H1 (cell line): Measurements from ENCODE around the gene NEUROG1. TPM values are rescaled to one million over a fixed set of nuclear protein-coding genes. Genes with fewer than 3 reads are reported as not detected.

Experiments used
- CTCF ChIA-PET: fragments of 300-600 bp; sonication (Branson Sonifier 250); formaldehyde crosslinking; loops from one replicate; lab custom pipeline; 2021; ENCODE audit not compliant: partially characterized antibody; lab: Charles Lee
- POLR2A ChIA-PET: fragments of 300-600 bp; sonication (Branson Sonifier 250); formaldehyde crosslinking; loops from one replicate; lab custom pipeline; 2021; ENCODE audit warnings: inconsistent platforms; ENCODE audit not compliant: partially characterized antibody; lab: Charles Lee
- DNase-seq, 2 experiments: peaks; one replicate each; pipeline versions ENCODE4 v3.0.0 to v3.0.0-alpha.2; 2010 to 2022; ENCODE audit warnings: low spot score in 2 of 2, low read depth in 1 of 2, mixed read lengths in 1 of 2
- FAIRE-seq: peaks from 2 replicates; lab custom pipeline; 2011; peaks lifted over from hg19 to GRCh38; lab: Jason Lieb, UNC
- H2AFZ ChIP-seq: 2 replicates; pipeline ENCODE4 v1.8.1; 2012; ENCODE audit warnings: low read length, inconsistent platforms
- H2AK5ac ChIP-seq: 2 replicates; pipeline ENCODE4 v1.6.1; 2013; ENCODE audit warnings: low read depth, low read length
- H2BK120ac ChIP-seq: replicated peaks from 2 replicates; pipeline ENCODE3; 2013; ENCODE audit warnings: low read depth, low read length, inconsistent platforms
- H2BK12ac ChIP-seq: 2 replicates; pipeline ENCODE4 v1.6.1; 2013; ENCODE audit warnings: low read depth, low read length
- H2BK15ac ChIP-seq: 2 replicates; pipeline ENCODE4 v1.6.1; 2013; ENCODE audit warnings: low read length
- H2BK20ac ChIP-seq: 2 replicates; pipeline ENCODE4 v1.6.1; 2013; ENCODE audit warnings: low read length
- H2BK5ac ChIP-seq: 2 replicates; pipeline ENCODE4 v1.6.1; 2013; ENCODE audit warnings: low read depth, low read length
- H3K14ac ChIP-seq: 2 replicates; pipeline ENCODE4 v1.6.1; 2013; ENCODE audit warnings: inconsistent platforms; ENCODE audit not compliant: insufficient read length
- H3K18ac ChIP-seq: 2 replicates; pipeline ENCODE4 v1.6.1; 2013; ENCODE audit warnings: low read length; ENCODE audit errors: extremely low read depth
- H3K23ac ChIP-seq: 2 replicates; pipeline ENCODE4 v1.6.1; 2013; ENCODE audit warnings: inconsistent platforms; ENCODE audit not compliant: insufficient read length
- H3K23me2 ChIP-seq: 2 replicates; pipeline ENCODE4 v1.6.1; 2013; ENCODE audit warnings: low read depth, low read length
- H3K27ac ChIP-seq: 2 replicates; pipeline ENCODE4 v1.6.1; 2011; ENCODE audit warnings: low read depth, low read length, inconsistent platforms
- H3K27me3 ChIP-seq, 4 experiments: replicated peaks in 1 of 4; 1 replicate in 1 of 4; 2 replicates in 3 of 4; pipeline versions ENCODE4 v1.6.1 to v1.8.1; 2011 to 2013; ENCODE audit warnings: low read length in 3 of 4, mild to moderate bottlenecking in 3 of 4, inconsistent platforms in 2 of 4, mixed read lengths in 2 of 4, moderate library complexity in 1 of 4; ENCODE audit not compliant: control insufficient read depth in 3 of 4, insufficient read depth in 3 of 4; ENCODE audit errors: extremely low read depth in 1 of 4
- H3K36me3 ChIP-seq, 4 experiments: 2 replicates each; pipeline versions ENCODE4 v1.6.1 to v1.8.1; 2011 to 2013; ENCODE audit warnings: mild to moderate bottlenecking in 4 of 4, low read length in 3 of 4, moderate library complexity in 2 of 4, control low read depth in 1 of 4, inconsistent platforms in 1 of 4; ENCODE audit not compliant: insufficient read depth in 4 of 4, control insufficient read depth in 2 of 4
- H3K4ac ChIP-seq: replicated peaks from 2 replicates; pipeline ENCODE3; 2013; ENCODE audit warnings: low read length, low read depth, mixed read lengths, inconsistent platforms; ENCODE audit not compliant: insufficient read length
- H3K4me1 ChIP-seq, 4 experiments: replicated peaks in 1 of 4; 1 replicate in 1 of 4; 2 replicates in 3 of 4; pipeline versions ENCODE4 v1.6.1 to v1.8.1; 2011 to 2013; ENCODE audit warnings: low read length in 3 of 4, inconsistent platforms in 2 of 4, mixed read lengths in 1 of 4; ENCODE audit not compliant: insufficient read depth in 4 of 4, control insufficient read depth in 3 of 4
- H3K4me2 ChIP-seq, 2 experiments: 2 replicates each; pipeline versions ENCODE4 v1.6.1 to v1.8.1; 2011 to 2013; ENCODE audit warnings: low read depth in 2 of 2, low read length in 2 of 2, control low read depth in 1 of 2, inconsistent platforms in 1 of 2, mild to moderate bottlenecking in 1 of 2; ENCODE audit not compliant: insufficient read depth in 1 of 2
- H3K4me3 ChIP-seq, 4 experiments: fragments of 200-600, 300-600 bp in 1 of 4; sonication (generic), shearing (Covaris generic), sonication (Bioruptor Twin) in 1 of 4; 2 replicates each; pipeline versions ENCODE4 v1.5.1 to v1.8.1; 2011 to 2016; ENCODE audit warnings: low read length in 4 of 4, low read depth in 3 of 4, control low read depth in 2 of 4, inconsistent platforms in 2 of 4, mild to moderate bottlenecking in 2 of 4, mixed read lengths in 1 of 4, moderate library complexity in 1 of 4; ENCODE audit not compliant: insufficient read depth in 2 of 4; ENCODE audit errors: extremely low read depth in 1 of 4
- H3K56ac ChIP-seq: replicated peaks from 2 replicates; pipeline ENCODE3; 2013; ENCODE audit warnings: low read depth, mild to moderate bottlenecking, mixed read lengths, low read length, inconsistent platforms; ENCODE audit not compliant: insufficient read length
- H3K79me1 ChIP-seq: 2 replicates; pipeline ENCODE4 v1.6.1; 2013; ENCODE audit warnings: low read depth, low read length, control low read depth
- H3K79me2 ChIP-seq, 2 experiments: 2 replicates each; pipeline versions ENCODE4 v1.6.1 to v1.8.1; 2012 to 2013; ENCODE audit warnings: low read length in 2 of 2, mild to moderate bottlenecking in 2 of 2, inconsistent platforms in 1 of 2; ENCODE audit not compliant: insufficient read depth in 2 of 2, control insufficient read depth in 1 of 2
- H3K9ac ChIP-seq, 4 experiments: replicated peaks in 1 of 4; 1 replicate in 1 of 4; 2 replicates in 3 of 4; pipeline versions ENCODE4 v1.6.1 to v1.8.1; 2011 to 2013; ENCODE audit warnings: low read depth in 3 of 4, low read length in 3 of 4, control low read depth in 2 of 4, mild to moderate bottlenecking in 2 of 4, moderate library complexity in 2 of 4, inconsistent platforms in 1 of 4; ENCODE audit errors: extremely low read depth in 1 of 4
- H3K9me3 ChIP-seq, 2 experiments: 2 replicates each; pipeline versions ENCODE4 v1.6.1 to v1.8.1; 2012 to 2013; ENCODE audit warnings: mild to moderate bottlenecking in 2 of 2, moderate library complexity in 2 of 2, control low read depth in 1 of 2, inconsistent platforms in 1 of 2, low read depth in 1 of 2, low read length in 1 of 2, mixed read lengths in 1 of 2; ENCODE audit not compliant: insufficient read depth in 2 of 2
- H4K20me1 ChIP-seq, 2 experiments: replicated peaks in 1 of 2; 2 replicates each; pipeline versions ENCODE3 to v1.8.1; 2011 to 2013; ENCODE audit warnings: inconsistent platforms in 2 of 2, low read length in 2 of 2, mild to moderate bottlenecking in 1 of 2; ENCODE audit not compliant: insufficient read depth in 2 of 2, control insufficient read depth in 1 of 2
- H4K5ac ChIP-seq: 2 replicates; pipeline ENCODE4 v1.6.1; 2013; ENCODE audit warnings: low read length, low read depth, mixed read lengths, inconsistent platforms; ENCODE audit not compliant: insufficient read length
- H4K8ac ChIP-seq: 2 replicates; pipeline ENCODE4 v1.8.0; 2013; ENCODE audit warnings: mild to moderate bottlenecking, moderate library complexity, low read length, inconsistent platforms; ENCODE audit not compliant: insufficient read depth; ENCODE audit errors: extremely low read depth
- H4K91ac ChIP-seq: replicated peaks from 2 replicates; pipeline ENCODE3; 2013; ENCODE audit warnings: low read length, mixed read lengths, inconsistent platforms; ENCODE audit not compliant: insufficient read length
- CBX5 ChIP-seq: fragments of 300-800, 300-1000 bp; sonication (generic); IDR thresholded peaks from 2 replicates; pipeline ENCODE4 v1.7.1; 2016; ENCODE audit warnings: antibody characterized with exemption, low read length, low read depth
- CHD1 ChIP-seq: IDR thresholded peaks from 2 replicates; pipeline ENCODE4 v1.6.1; 2012; ENCODE audit warnings: low read depth, low read length, improper control_type of control experiment
- EGR1 ChIP-seq: IDR thresholded peaks from 2 replicates; pipeline ENCODE4 v1.6.1; 2011; ENCODE audit warnings: low read depth, low read length, borderline replicate concordance
- NANOG ChIP-seq: IDR thresholded peaks from 2 replicates; pipeline ENCODE4 v1.6.1; 2011; ENCODE audit warnings: low read length, low read depth, mild to moderate bottlenecking, inconsistent platforms; ENCODE audit not compliant: insufficient read depth, poor library complexity, severe bottlenecking
- WGBS, 2 experiments: shearing (Covaris generic) in 1 of 2; methylation state at CpG; one replicate each; pipeline versions ENCODE4 v1.1.6 to v1.1.7; 2013 to 2015; ENCODE audit warnings: low lambda C conversion rate in 2 of 2, mixed read lengths in 2 of 2, inconsistent platforms in 1 of 2, low coverage in 1 of 2, missing lambda C conversion rate in 1 of 2; ENCODE audit not compliant: insufficient replicate concordance in 2 of 2, insufficient coverage in 1 of 2, insufficient read length in 1 of 2; ENCODE audit errors: extremely low coverage in 1 of 2, missing lambda C conversion rate in 1 of 2; 5-methylcytosine and 5-hydroxymethylcytosine counted together
- polyA plus RNA-seq, 7 experiments: library from polyadenylated mRNA; depleted of rRNA in 3 of 7; stranded (reverse) in 5 of 7; unstranded in 2 of 7; fragments of >200 nt in 5 of 7; fragments of 200-250 nt in 2 of 7; gene quantifications; 1 replicate in 5 of 7; 2 replicates in 1 of 7; 4 replicates in 1 of 7; pipeline versions ENCODE4 v1.2.1 to v1.2.3, GENCODE V29; 2011 to 2013; ENCODE audit warnings: missing spikeins in 2 of 7, mixed read lengths in 2 of 7
- total RNA-seq: library from RNA; stranded (reverse); fragmentation: NEBNext Ultra II Directional; extraction: Animal tissue kit (Norgen Biotek cat#: 25700); gene quantifications from 2 replicates; pipeline ENCODE4 v1.2.1, GENCODE V29; 2021

Gene NEUROG1
- total and polyA plus RNA-seq, 2 of the 8 experiments (the other 6 are each of a cell fraction or from before 2014, with no cell fraction given), result not detected

DNA sequence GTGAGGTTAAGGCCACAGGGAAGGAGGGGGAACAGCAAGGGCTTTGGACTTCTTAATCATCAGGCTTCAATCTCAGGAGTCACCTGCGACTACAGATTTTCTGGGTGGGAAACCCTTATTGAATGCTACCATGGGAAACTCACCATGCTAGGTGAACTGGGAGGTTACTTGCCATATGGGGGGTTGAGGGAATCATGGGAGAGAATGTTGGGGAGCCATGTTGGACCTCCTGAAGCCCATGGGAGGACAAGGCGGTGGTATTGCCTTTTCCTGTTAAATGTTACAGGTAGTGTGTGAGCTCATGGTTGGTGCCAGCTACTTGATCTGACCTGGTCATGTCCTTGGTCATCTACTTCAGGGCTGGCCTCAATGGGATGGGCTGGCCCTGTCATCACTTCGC, 31.4 kb downstream of the NEUROG1 start:
- WGBS, 2 experiments, result 93% methylated on average over 3 of the region's 3 CpGs; no CpG with 5 or more reads in 1 of the 2 experiments
- no peak overlapping the region for H4K8ac ChIP-seq
- CTCF ChIA-PET, result interaction anchor here (0.7 to 1.5 kb wide), 5 partner anchors 8 to 47 kb away, joined by 3 to 4 read pairs (median 4); no protein-coding TSS in a partner anchor
- DNase-seq (no peak), FAIRE-seq (no peak)
- no peaks in the 10 kb centered on the region for H3K23me2 ChIP-seq
- H3K4me3 ChIP-seq, result no peak overlapping the region
- H3K79me1 ChIP-seq, result no peaks in the 10 kb centered on the region
- no peak overlapping the region for H2BK20ac ChIP-seq
- H3K36me3 ChIP-seq, result no peaks in the 10 kb centered on the region
- H4K20me1 ChIP-seq, result peaks cover 0 to 2% of the 10 kb centered on the region in 2 experiments
- H3K14ac ChIP-seq, result no peak overlapping the region
- no peak overlapping the region for H3K4me2 ChIP-seq
- POLR2A ChIA-PET, result no interaction called here
- no peak overlapping the region for H4K91ac ChIP-seq
- no peak overlapping the region for H3K27ac ChIP-seq
- no peak overlapping the region for H2BK120ac ChIP-seq
- H4K5ac ChIP-seq, result no peak overlapping the region
- H3K27me3 ChIP-seq, result peaks cover 3 to 48% (median 28%) of the 10 kb centered on the region in 4 experiments
- no peak overlapping the region for H2AFZ ChIP-seq
- H3K4me1 ChIP-seq, result peaks cover 0 to 7% (median 1%) of the 10 kb centered on the region in 4 experiments; a peak in 2 of 7 replicates
- H3K18ac ChIP-seq, result no peak overlapping the region
- no peak for TF ChIP-seq EGR1
- no peak for TF ChIP-seq CHD1
- TF ChIP-seq NANOG, result no peak
- TF ChIP-seq CBX5, result no peak
- no peaks in the 10 kb centered on the region for H3K9me3 ChIP-seq
- H2AK5ac ChIP-seq, result no peak overlapping the region
- no peak overlapping the region for H2BK15ac ChIP-seq
- no peaks in the 10 kb centered on the region for H3K79me2 ChIP-seq
- H3K23ac ChIP-seq, result no peak overlapping the region
- H2BK12ac ChIP-seq, result no peak overlapping the region
- H3K56ac ChIP-seq, result no peak overlapping the region
- no peak overlapping the region for H2BK5ac ChIP-seq
- H3K9ac ChIP-seq, result no peak overlapping the region
- H3K4ac ChIP-seq, result no peak overlapping the region
